SIG-M5 treated with dmso at 0.1 percent for 504 hours (cell line): ENCODE data around the gene HOPX.
"Not testable (repeated sequence)": the region's sequence is repeated elsewhere in the genome, so short reads cannot be mapped to it uniquely, and the experiment has no call there.

Source experiments
- DNase-seq: peaks from one replicate; lab custom pipeline; 2025; ENCODE audit not compliant: unreplicated experiment; lab: John Stamatoyannopoulos, UW

HOPX gene

GRCh38 chr4:56689201-56689969 is 8.3 kb upstream of the HOPX start:
- no peak for DNase-seq

- no peak for DNase-seq
Measured at GRCh38 chr4:56688094-56688647, 7.1 kb upstream of the HOPX start.

GRCh38 chr4:56686537-56687231 is 5.6 kb upstream of the HOPX start:
- DNase-seq, result no peak

DNA sequence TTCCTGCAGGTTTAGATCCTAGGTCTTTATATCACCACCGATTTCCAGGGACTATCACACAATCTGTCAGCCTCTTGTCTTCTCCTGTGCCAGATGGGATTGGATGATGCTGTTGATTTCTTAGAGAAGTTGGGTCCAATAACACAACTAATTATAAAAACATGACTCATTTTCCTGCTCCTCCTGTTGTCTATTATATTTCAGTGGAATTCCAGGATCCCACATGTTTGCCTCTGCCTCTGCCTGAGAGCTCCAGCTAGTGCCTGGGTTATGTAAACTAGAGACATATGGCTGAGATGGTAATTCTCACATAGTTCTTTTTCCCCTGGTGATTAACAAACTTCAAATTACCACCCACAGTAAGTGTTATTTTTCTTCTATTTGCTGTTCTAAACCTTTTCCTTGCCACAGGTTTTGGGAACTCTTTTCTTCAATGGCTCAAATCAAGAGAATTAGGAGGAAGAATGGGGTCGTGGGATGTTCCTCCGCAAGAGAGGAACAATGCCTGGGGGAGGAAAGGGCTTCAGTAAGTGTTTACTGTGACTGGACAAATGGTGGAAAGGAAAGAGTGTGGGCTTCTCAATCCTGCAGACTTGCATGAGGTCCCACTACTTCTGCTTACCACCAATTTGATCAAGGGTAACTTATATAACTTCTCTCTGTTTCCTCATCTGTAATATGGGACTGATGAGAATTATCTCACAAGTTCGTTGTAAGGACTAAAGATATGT is 3.4 kb upstream of the HOPX start:
- DNase-seq, result no peak

DNA sequence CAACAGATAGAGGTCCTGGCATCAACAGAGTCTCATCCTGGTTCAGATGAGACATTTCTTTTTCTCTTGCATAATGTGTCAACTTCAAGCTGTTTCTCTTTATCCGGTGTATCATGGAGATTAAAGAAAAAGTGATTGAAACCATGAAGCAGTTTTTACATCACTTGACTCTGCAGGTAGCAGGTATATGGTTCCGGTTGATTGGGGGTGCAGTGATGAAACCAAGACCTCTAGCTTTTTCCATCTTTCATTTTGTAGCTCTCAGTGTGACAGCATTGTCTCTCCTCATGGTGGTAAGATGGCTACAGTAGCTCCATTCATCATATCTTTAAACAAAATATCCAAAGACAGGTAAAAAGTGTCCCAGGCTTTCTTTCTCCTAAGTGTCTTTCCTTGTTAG is 2.4 kb upstream of the HOPX start:
- DNase-seq, result no peak

GRCh38 chr4:56681853-56682525 is 893 bp upstream of the HOPX start:
- no peak for DNase-seq

GRCh38 chr4:56680266-56680665 is 830 bp downstream of the HOPX start:
- no peak for DNase-seq

GRCh38 chr4:56677711-56678110 is 3.4 kb downstream of the HOPX start:
- DNase-seq, result no peak

DNA sequence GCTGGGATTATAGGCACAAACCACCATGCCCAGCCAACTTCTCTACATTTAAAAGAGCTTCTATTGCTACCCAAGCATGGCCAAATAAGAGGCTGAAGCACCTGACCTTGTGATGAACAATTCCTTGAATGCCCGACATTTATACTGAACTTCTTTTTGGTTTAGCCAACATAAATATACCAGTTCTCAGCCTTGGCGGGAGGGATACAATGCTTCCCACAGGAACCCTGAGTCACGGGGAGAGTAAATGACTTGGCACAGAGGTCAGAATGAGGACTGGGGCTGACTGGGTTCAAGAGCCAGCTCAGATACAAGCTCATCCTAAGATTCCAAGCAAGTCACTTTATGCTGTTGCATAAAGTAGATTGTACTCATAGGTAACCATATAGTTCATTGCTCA is 6.1 kb downstream of the HOPX start:
- no peak for DNase-seq

DNA sequence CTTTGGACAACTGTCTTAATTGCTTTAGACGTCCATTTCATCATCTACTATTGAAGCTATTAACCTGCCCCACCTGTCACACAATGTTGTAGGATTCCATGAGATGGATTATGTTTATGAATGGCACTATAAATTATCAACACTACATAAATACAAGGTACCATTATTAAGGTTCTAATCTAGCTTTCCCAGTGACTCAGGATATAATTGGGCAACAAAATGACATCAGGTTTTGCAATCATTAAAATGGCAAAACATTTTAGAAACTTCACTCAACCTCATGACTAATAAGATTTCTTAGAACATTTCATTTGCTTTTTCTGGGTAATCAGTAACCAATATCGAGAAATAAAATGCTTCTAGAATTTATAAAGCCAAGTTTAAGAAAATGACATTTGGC is 9.2 kb downstream of the HOPX start:
- no peak for DNase-seq

GRCh38 chr4:56671373-56671772 is 9.7 kb downstream of the HOPX start:
- no peak for DNase-seq

DNA sequence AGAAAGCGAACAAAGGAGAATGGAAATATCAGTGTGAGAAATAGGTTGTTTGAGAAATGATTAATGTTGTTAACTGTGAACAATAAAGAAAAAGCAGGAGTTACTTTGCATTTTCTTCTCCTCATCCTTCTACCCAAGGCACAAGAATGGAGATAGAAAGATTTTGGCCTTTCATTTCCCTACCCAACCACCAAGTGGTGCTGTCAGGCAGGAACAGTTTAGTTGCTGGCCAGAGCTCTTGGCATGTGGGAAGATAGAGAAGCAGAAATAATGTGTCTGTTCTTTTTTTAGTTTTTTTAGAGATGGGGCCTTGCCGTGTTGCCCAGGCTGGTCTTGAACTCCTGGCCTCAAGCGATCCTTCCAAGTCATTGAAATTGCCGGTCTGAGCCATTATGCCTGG is 12.8 kb downstream of the HOPX start:
- no peak for DNase-seq

DNA sequence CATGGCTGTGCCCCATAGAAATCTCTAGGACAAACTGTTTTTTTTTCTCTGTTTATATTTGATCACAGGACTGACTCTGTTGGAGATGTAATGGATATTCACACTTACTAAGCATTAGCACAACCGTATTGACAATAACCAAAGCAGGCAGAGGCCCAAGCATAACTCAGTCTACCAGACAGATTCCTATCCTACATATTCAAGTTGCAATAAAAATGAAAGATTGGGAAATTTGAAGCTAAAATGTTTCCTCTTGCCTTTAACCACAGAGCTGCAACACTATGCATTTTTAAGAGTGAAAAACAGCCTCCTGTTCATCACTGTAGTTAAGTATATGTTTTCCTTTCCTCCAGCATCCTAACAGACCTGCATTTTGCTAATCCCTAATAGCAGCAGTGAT is 13.7 kb downstream of the HOPX start:
- DNase-seq, result not testable (repeated sequence)

- DNase-seq, result no peak
Measured at GRCh38 chr4:56666279-56666678, 14.8 kb downstream of the HOPX start.

- no peak for DNase-seq
Measured at GRCh38 chr4:56665781-56666180, 15.3 kb downstream of the HOPX start.

GRCh38 chr4:56662782-56663468 is 18.2 kb downstream of the HOPX start:
- no peak for DNase-seq

DNA sequence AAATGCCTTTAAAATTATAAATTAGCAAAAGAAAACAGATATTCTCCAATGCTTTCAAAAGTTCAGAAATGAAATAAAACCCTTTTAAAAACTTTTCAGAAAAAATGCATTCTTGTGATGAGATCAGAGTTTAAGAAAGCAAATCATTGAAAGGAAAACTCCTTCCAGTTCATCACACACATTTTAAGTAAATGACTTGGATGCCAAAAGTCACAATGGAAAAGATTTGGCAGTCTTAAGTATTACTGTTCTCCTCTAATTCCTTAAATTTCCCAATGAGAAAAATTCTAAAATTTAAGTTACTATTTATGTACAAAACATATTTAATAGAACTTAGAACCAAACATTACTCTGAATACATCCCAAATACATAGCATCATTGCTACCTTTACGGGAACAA is 21.1 kb downstream of the HOPX start:
- no peak for DNase-seq

DNA sequence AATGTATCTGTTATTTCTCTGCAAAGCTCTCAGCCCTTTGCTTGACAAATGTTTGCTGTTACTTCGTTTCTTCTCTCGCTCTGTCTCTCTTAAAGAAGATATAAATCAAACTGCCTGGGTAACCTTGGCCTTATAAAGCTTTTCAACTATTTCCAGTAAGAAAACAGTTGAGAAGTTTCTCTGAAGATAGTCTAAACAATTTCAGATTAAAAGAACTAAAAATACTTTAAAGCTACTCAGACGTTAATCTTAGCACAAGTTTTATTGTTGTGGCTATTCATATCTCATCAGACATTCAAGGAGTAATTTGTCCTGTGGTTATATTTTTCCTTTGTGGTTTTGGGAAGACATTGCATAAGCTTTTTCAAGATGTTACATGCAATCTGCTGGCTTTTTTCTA is 22.6 kb downstream of the HOPX start:
- no peak for DNase-seq

DNA sequence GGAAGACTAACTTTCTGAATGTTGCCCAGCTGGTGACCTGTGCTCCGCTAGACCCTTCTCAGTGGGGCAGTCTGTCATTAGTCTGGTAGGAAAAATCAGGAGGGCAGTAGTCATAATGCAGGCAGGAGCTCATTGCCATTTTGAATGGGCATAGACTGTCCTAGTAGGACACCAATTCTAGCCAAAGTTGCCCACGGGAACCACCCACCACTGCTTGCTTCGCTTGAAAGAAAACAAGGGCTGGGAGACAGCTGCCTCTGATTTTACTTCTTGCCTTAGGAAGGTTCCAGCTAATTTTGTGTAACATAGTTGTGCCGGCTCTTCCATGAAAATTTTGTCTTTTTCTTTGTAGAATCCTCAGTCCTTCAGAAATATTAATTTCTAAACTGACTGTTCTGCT is 23.3 kb downstream of the HOPX start:
- no peak for DNase-seq

- DNase-seq, result no peak
Measured at GRCh38 chr4:56657128-56657527, 24.0 kb downstream of the HOPX start.

- DNase-seq, result no peak
Measured at GRCh38 chr4:56656346-56656643, 24.8 kb downstream of the HOPX start.
